ENCODE measurements around the gene HOXA7. TPM values are rescaled to one million over a fixed set of nuclear protein-coding genes. Genes with fewer than 3 reads are reported as not detected.
A peak's percentile ranks its signal among the peaks of the same experiment; 100 is the strongest.

Gene HOXA7
- total RNA-seq, 1 donor from 2014 or later: 17.9 TPM

GRCh38 chr7:27178366-27178765, 21.9 kb upstream of the HOXA7 start:
- TF ChIP-seq CTCF (IDR thresholded peaks at IDR 0.05; ENCODE audit: unreplicated experiment): no peak
- Mint-ChIP-seq H3K9me3 (no peaks in the 10 kb centered on the region), H3K36me3 (no peaks in the 10 kb centered on the region), H3K4me1 (peaks cover 25% of the 10 kb centered on the region), H3K27ac (peak overlapping the region; percentile 76), H3K4me3 (peak overlapping the region; percentile 69), H3K27me3 (ENCODE audit: low read depth) (peaks cover 94% of the 10 kb centered on the region)
- no peak for DNase-seq (ENCODE audit: low spot score in 2 of 2, unreplicated experiment in 2 of 2)

- no peaks in the 10 kb centered on the region for H3K9me3 Mint-ChIP-seq
- no peak for TF ChIP-seq CTCF (IDR thresholded peaks at IDR 0.05; ENCODE audit: unreplicated experiment)
- H3K4me3 Mint-ChIP-seq: peak overlapping the region; percentile 69
- H3K4me1 Mint-ChIP-seq: peaks cover 22% of the 10 kb centered on the region
- H3K27ac Mint-ChIP-seq: peak overlapping the region; percentile 76
- no peaks in the 10 kb centered on the region for H3K36me3 Mint-ChIP-seq
- DNase-seq (ENCODE audit: low spot score in 2 of 2, unreplicated experiment in 2 of 2): no peak
- peaks cover 92% of the 10 kb centered on the region for H3K27me3 Mint-ChIP-seq (ENCODE audit: low read depth)
Observed at GRCh38 chr7:27177795-27178320, 21.4 kb upstream of the HOXA7 start.

GRCh38 chr7:27176962-27177794, 20.7 kb upstream of the HOXA7 start:
- peak overlapping the region; percentile 94 for H3K27ac Mint-ChIP-seq
- H3K27me3 Mint-ChIP-seq (ENCODE audit: low read depth): peaks cover 91% of the 10 kb centered on the region
- peak overlapping the region; percentile 69 for H3K4me3 Mint-ChIP-seq
- peak in 1 of 2 experiments; percentile 18 for DNase-seq (ENCODE audit: low spot score in 2 of 2, unreplicated experiment in 2 of 2)
- no peak for TF ChIP-seq CTCF (IDR thresholded peaks at IDR 0.05; ENCODE audit: unreplicated experiment)
- no peaks in the 10 kb centered on the region for H3K36me3 Mint-ChIP-seq
- peaks cover 22% of the 10 kb centered on the region for H3K4me1 Mint-ChIP-seq
- H3K9me3 Mint-ChIP-seq: no peaks in the 10 kb centered on the region

GRCh38 chr7:27176524-27176845, 20.0 kb upstream of the HOXA7 start:
- peaks cover 91% of the 10 kb centered on the region for H3K27me3 Mint-ChIP-seq (ENCODE audit: low read depth)
- peak in 1 of 2 experiments; percentile 5 for DNase-seq (ENCODE audit: low spot score in 2 of 2, unreplicated experiment in 2 of 2)
- peak overlapping the region; percentile 94 for H3K27ac Mint-ChIP-seq
- peak overlapping the region; percentile 69 for H3K4me3 Mint-ChIP-seq
- H3K9me3 Mint-ChIP-seq: no peaks in the 10 kb centered on the region
- peaks cover 28% of the 10 kb centered on the region for H3K4me1 Mint-ChIP-seq
- no peak for TF ChIP-seq CTCF (IDR thresholded peaks at IDR 0.05; ENCODE audit: unreplicated experiment)
- H3K36me3 Mint-ChIP-seq: no peaks in the 10 kb centered on the region

GRCh38 chr7:27175626-27176523, 19.4 kb upstream of the HOXA7 start:
- H3K27ac Mint-ChIP-seq: peak overlapping the region; percentile 94
- H3K4me3 Mint-ChIP-seq: peak overlapping the region; percentile 69
- peaks cover 26% of the 10 kb centered on the region for H3K4me1 Mint-ChIP-seq
- H3K9me3 Mint-ChIP-seq: no peaks in the 10 kb centered on the region
- no peaks in the 10 kb centered on the region for H3K36me3 Mint-ChIP-seq
- no peak for TF ChIP-seq CTCF (IDR thresholded peaks at IDR 0.05; ENCODE audit: unreplicated experiment)
- peaks cover 91% of the 10 kb centered on the region for H3K27me3 Mint-ChIP-seq (ENCODE audit: low read depth)
- DNase-seq (ENCODE audit: low spot score in 2 of 2, unreplicated experiment in 2 of 2): peak; percentile 14 to 40
